OCI-LY7 (cell line): ENCODE measurements around the gene CPD.

Experiments used
- EZH2phosphoT487 ChIP-seq: fragments of 200-600 bp; sonication (generic); IDR thresholded peaks from 2 replicates; pipeline ENCODE4 v1.6.1; 2018; ENCODE audit warnings: low read depth, borderline replicate concordance, mild to moderate bottlenecking, mixed run types, antibody characterized with exemption, low read length, moderate library complexity, mixed read lengths
- TF ChIP-seq, protein P1 (sequence below): fragments of 200-600 bp; sonication (generic); conservative IDR thresholded peaks from 2 replicates; pipeline ENCODE4 v1.5.1; 2014; ENCODE audit warnings: mild to moderate bottlenecking, antibody characterized with exemption, low read length, moderate library complexity, mixed read lengths

DNA sequence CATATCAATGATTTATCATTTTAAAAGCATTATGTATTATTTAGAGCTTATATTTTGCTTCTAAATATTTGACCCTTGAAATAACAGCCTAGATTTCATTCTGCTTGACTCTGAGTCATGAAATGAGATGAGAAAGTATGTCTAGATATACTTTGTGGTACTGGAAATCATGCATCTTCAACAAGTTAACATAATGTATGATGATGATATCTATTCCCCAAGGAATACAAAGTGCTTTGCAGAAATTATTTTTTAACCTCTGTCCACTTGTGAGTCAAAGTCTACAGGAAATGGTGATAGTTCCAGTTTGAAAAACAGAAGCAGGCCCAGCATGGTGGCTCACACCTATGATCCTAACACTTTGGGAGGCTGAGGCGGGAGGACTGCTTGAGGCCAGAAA is 134.6 kb downstream of the CPD start:
- TF ChIP-seq, protein P1, sequence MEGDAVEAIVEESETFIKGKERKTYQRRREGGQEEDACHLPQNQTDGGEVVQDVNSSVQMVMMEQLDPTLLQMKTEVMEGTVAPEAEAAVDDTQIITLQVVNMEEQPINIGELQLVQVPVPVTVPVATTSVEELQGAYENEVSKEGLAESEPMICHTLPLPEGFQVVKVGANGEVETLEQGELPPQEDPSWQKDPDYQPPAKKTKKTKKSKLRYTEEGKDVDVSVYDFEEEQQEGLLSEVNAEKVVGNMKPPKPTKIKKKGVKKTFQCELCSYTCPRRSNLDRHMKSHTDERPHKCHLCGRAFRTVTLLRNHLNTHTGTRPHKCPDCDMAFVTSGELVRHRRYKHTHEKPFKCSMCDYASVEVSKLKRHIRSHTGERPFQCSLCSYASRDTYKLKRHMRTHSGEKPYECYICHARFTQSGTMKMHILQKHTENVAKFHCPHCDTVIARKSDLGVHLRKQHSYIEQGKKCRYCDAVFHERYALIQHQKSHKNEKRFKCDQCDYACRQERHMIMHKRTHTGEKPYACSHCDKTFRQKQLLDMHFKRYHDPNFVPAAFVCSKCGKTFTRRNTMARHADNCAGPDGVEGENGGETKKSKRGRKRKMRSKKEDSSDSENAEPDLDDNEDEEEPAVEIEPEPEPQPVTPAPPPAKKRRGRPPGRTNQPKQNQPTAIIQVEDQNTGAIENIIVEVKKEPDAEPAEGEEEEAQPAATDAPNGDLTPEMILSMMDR = no peak
- TF ChIP-seq EZH2phosphoT487 = no peak
